ENCODE data around the gene AEBP1. TPM values are rescaled to one million over a fixed set of nuclear protein-coding genes. Genes with fewer than 3 reads are reported as not detected.

AEBP1 gene
- total RNA-seq, 2 donors from 2014 or later, result 84.4 to 193 TPM

DNA sequence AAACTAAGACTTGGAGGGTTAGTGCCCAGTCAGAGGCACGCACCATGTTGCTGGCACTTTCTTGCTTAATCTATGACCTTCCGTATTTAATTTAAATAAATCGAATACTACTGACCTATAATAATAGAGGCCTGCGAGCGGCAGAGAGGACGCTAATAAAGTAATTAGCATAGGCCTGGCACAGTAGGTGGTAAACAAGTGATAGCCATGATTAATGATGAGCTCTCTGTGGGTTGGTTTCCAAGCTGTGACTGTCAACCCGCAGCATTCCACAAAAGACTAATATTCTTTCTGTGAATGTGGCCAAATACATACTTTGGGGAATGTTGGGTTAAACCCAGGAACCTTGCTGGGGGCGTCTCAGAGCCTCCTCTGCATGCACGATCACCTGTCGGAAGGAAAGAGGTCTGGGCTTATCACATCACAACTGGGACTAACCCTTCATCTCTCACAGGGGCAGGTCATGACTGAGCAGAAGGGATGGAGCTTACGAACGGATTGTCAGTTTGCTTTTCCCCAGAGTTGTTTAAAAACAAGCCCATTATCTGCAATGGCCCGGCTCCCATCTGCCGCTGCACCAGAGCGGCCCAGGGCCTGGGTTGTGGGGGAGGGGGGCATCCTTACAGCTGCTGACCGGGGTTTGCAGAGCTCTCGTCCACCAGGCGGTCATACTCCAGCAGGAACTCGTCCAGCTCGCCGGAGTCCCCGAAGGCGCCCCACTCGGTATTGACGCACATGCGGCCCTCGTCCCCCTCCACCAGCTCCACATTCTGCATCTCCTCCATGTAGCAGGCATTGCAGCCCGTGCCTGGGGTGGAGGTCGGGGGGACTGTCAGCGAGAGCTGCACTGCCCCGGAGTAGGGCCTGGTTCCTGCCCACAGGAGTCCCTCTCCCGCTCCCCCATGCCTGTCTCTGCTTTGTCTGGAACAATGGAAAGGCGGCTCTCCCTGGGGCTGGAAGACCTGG is 43.2 kb downstream of the AEBP1 start:
- peaks cover 0 to 27% of the 10 kb centered on the region in 2 donors for H3K4me1 ChIP-seq
- DNase-seq (ENCODE audit: low spot score), result no peak
- no peaks in the 10 kb centered on the region for H3K36me3 ChIP-seq
- H3K27ac ChIP-seq, result no peak overlapping the region
- no peak for TF ChIP-seq CTCF (IDR thresholded peaks at IDR 0.05)
- no peaks in the 10 kb centered on the region for H3K9me3 ChIP-seq
- no peak overlapping the region for H3K4me3 ChIP-seq
- no peaks in the 10 kb centered on the region for H3K27me3 ChIP-seq

DNA sequence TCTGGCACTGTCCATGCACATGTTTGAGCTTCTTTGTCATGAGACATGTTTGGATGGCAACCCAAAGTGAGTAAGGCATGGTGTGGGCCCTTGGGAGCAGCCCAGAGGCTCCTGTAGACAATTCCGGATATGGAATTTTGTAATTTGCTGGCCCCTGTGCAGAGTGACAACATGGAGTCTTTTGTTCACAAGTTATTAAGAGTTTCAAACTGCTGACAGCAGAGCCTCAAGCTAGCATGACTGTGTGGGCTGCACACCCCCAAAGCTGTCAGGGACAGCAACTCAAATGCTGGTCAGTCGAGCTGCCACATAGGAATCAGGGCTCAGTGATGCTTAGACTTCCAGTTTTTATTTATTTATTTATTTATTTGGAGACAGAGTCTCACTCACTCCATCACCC is 44.0 kb downstream of the AEBP1 start:
- Histone ChIP-seq H3K4me1 (peaks cover 0 to 26% of the 10 kb centered on the region in 2 donors), H3K27ac (no peak overlapping the region), H3K27me3 (no peaks in the 10 kb centered on the region), H3K36me3 (no peaks in the 10 kb centered on the region), H3K4me3 (no peak overlapping the region), H3K9me3 (no peaks in the 10 kb centered on the region)
- DNase-seq (ENCODE audit: low spot score), result no peak
- TF ChIP-seq CTCF (IDR thresholded peaks at IDR 0.05), result no peak

DNA sequence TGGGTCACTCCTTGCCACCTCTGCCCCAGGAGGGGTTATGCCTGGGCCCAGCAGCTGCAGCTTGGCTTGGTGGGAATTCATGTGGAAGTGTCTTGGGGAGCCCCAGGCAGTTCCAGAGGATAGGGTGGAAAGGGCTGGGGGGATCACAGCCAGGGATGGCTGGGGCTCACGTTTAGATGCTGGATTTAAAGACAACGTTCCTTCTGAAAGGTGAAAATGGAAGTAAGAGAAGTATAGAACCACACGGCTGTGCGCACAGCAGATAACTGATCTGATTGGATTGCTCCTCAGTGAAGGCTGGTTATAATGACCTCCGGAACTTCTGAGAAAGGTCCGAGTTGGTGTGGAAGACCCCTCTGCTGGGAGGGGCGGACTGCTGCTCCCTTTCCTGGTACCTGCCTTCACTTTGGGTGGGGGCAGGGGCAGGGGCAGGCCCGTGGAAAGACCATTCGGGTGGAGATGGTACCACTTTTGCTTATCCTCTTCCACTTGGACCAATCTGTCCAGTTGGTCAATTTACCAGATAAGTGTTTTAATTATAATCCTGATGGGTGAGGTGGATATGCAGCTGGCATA is 44.9 kb downstream of the AEBP1 start:
- TF ChIP-seq CTCF (IDR thresholded peaks at IDR 0.05), result no peak
- H3K4me3 ChIP-seq, result no peak overlapping the region
- no peaks in the 10 kb centered on the region for H3K27me3 ChIP-seq
- H3K36me3 ChIP-seq, result no peaks in the 10 kb centered on the region
- peaks cover 0 to 26% of the 10 kb centered on the region in 2 donors for H3K4me1 ChIP-seq
- no peak for DNase-seq (ENCODE audit: low spot score)
- H3K9me3 ChIP-seq, result no peaks in the 10 kb centered on the region
- no peak overlapping the region for H3K27ac ChIP-seq

GRCh38 chr7:44149571-44150465 is 45.7 kb downstream of the AEBP1 start:
- Histone ChIP-seq H3K36me3 (no peaks in the 10 kb centered on the region), H3K9me3 (no peaks in the 10 kb centered on the region), H3K4me1 (peaks cover 0 to 20% of the 10 kb centered on the region in 2 donors), H3K4me3 (no peak overlapping the region), H3K27ac (no peak overlapping the region), H3K27me3 (no peaks in the 10 kb centered on the region)
- no peak for TF ChIP-seq CTCF (IDR thresholded peaks at IDR 0.05)
- no peak for DNase-seq (ENCODE audit: low spot score)

GRCh38 chr7:44150466-44150832 is 46.3 kb downstream of the AEBP1 start:
- TF ChIP-seq CTCF (IDR thresholded peaks at IDR 0.05), result no peak
- H3K27me3 ChIP-seq, result no peaks in the 10 kb centered on the region
- H3K9me3 ChIP-seq, result no peaks in the 10 kb centered on the region
- no peaks in the 10 kb centered on the region for H3K36me3 ChIP-seq
- H3K4me3 ChIP-seq, result no peak overlapping the region
- no peak for DNase-seq (ENCODE audit: low spot score)
- peaks cover 0 to 15% of the 10 kb centered on the region in 2 donors for H3K4me1 ChIP-seq
- no peak overlapping the region for H3K27ac ChIP-seq

All from right atrium auricular region (tissue), 2 donors.